H9 (cell line): ENCODE data around the gene MS4A6E. TPM values are rescaled to one million over a fixed set of nuclear protein-coding genes. Genes with fewer than 3 reads are reported as not detected.

Source experiments
- DNase-seq: peaks from one replicate; pipeline ENCODE4 v3.0.0-alpha.2; 2017
- H2AFZ ChIP-seq: one replicate; pipeline ENCODE4 v1.6.1; 2013; ENCODE audit warnings: mild to moderate bottlenecking, low read length, control low read depth, moderate library complexity
- H2AK5ac ChIP-seq: 2 replicates; pipeline ENCODE4 v1.6.1; 2013; ENCODE audit warnings: low read length, control low read depth, mixed read lengths; ENCODE audit not compliant: insufficient read length
- H2BK120ac ChIP-seq: one replicate; pipeline ENCODE4 v1.6.1; 2013; ENCODE audit warnings: low read depth, mild to moderate bottlenecking, low read length, control low read depth, inconsistent platforms; ENCODE audit not compliant: poor library complexity, severe bottlenecking
- H2BK12ac ChIP-seq: 2 replicates; pipeline ENCODE4 v1.6.1; 2013; ENCODE audit warnings: low read length, control low read depth, mixed read lengths, low read depth; ENCODE audit not compliant: insufficient read length
- H2BK15ac ChIP-seq: 2 replicates; pipeline ENCODE4 v1.6.1; 2013; ENCODE audit warnings: low read depth, low read length, control low read depth
- H2BK20ac ChIP-seq: one replicate; pipeline ENCODE4 v1.6.1; 2013; ENCODE audit warnings: low read depth, mild to moderate bottlenecking, low read length, control low read depth, inconsistent platforms; ENCODE audit not compliant: poor library complexity, severe bottlenecking
- H2BK5ac ChIP-seq: 2 replicates; pipeline ENCODE4 v1.6.1; 2013; ENCODE audit warnings: low read length, control low read depth, mixed read lengths; ENCODE audit not compliant: insufficient read length
- H3K14ac ChIP-seq: 2 replicates; pipeline ENCODE4 v1.6.1; 2013; ENCODE audit warnings: low read length, control low read depth; ENCODE audit not compliant: insufficient read depth
- H3K18ac ChIP-seq: 2 replicates; pipeline ENCODE4 v1.6.1; 2013; ENCODE audit warnings: low read depth, mild to moderate bottlenecking, mixed read lengths, low read length, control low read depth; ENCODE audit not compliant: insufficient read length
- H3K23ac ChIP-seq: 2 replicates; pipeline ENCODE4 v1.6.1; 2013; ENCODE audit warnings: low read length, control low read depth, mixed read lengths, low read depth; ENCODE audit not compliant: insufficient read length
- H3K23me2 ChIP-seq: 2 replicates; pipeline ENCODE4 v1.6.1; 2013; ENCODE audit warnings: low read depth, mild to moderate bottlenecking, mixed read lengths, low read length, control low read depth; ENCODE audit not compliant: insufficient read length, poor library complexity, severe bottlenecking
- H3K27ac ChIP-seq: 2 replicates; pipeline ENCODE4 v1.5.1; 2013; ENCODE audit warnings: low read length, control low read depth, mixed read lengths, low read depth; ENCODE audit not compliant: insufficient read length
- H3K27me3 ChIP-seq: 2 replicates; pipeline ENCODE4 v1.6.1; 2013; ENCODE audit warnings: low read length, control low read depth, inconsistent platforms; ENCODE audit not compliant: insufficient read depth
- H3K4ac ChIP-seq: 2 replicates; pipeline ENCODE4 v1.6.1; 2013; ENCODE audit warnings: low read depth, mild to moderate bottlenecking, control low read depth, inconsistent platforms, low read length, moderate library complexity
- H3K4me1 ChIP-seq: 2 replicates; pipeline ENCODE4 v1.6.1; 2013; ENCODE audit warnings: low read length, control low read depth, inconsistent platforms; ENCODE audit not compliant: insufficient read depth
- H3K4me2 ChIP-seq: 2 replicates; pipeline ENCODE4 v1.6.1; 2013; ENCODE audit warnings: low read length, control low read depth, mixed read lengths; ENCODE audit not compliant: insufficient read length, insufficient read depth
- H3K56ac ChIP-seq: 2 replicates; pipeline ENCODE4 v1.6.1; 2013; ENCODE audit warnings: low read depth, mild to moderate bottlenecking, mixed read lengths, low read length, control low read depth; ENCODE audit not compliant: insufficient read length
- H3K79me1 ChIP-seq: 2 replicates; pipeline ENCODE4 v1.6.1; 2013; ENCODE audit warnings: low read depth, mild to moderate bottlenecking, moderate library complexity, low read length, control low read depth, inconsistent platforms; ENCODE audit not compliant: insufficient read depth, poor library complexity, severe bottlenecking
- H3K79me2 ChIP-seq: 2 replicates; pipeline ENCODE4 v1.6.1; 2013; ENCODE audit warnings: low read length, control low read depth, inconsistent platforms; ENCODE audit not compliant: insufficient read depth
- H3K9ac ChIP-seq: 2 replicates; pipeline ENCODE4 v1.6.1; 2013; ENCODE audit warnings: low read length, control low read depth, mixed read lengths; ENCODE audit not compliant: insufficient read length; ENCODE audit errors: extremely low read depth
- H3K9me3 ChIP-seq: one replicate; pipeline ENCODE4 v1.6.1; 2013; ENCODE audit warnings: low read depth, low read length, inconsistent platforms; ENCODE audit not compliant: control insufficient read depth
- H3T11ph ChIP-seq: one replicate; pipeline ENCODE4 v1.6.1; 2013; ENCODE audit warnings: mild to moderate bottlenecking, low read length, control low read depth, inconsistent platforms
- H4K20me1 ChIP-seq: one replicate; pipeline ENCODE4 v1.6.1; 2013; ENCODE audit not compliant: control insufficient read depth, insufficient read length, insufficient read depth
- H4K5ac ChIP-seq: 2 replicates; pipeline ENCODE4 v1.6.1; 2013; ENCODE audit warnings: low read depth, mild to moderate bottlenecking, mixed read lengths, low read length, control low read depth; ENCODE audit not compliant: insufficient read length
- H4K8ac ChIP-seq: replicated peaks from 2 replicates; pipeline ENCODE4 v1.6.1; 2013; ENCODE audit warnings: low read length, control low read depth, mixed read lengths, low read depth; ENCODE audit not compliant: insufficient read length
- H4K91ac ChIP-seq: 2 replicates; pipeline ENCODE4 v1.6.1; 2013; ENCODE audit warnings: low read depth, mild to moderate bottlenecking, moderate library complexity, mixed read lengths, low read length, control low read depth; ENCODE audit not compliant: insufficient read length
- H3K27ac Mint-ChIP-seq, 3 experiments: 2 replicates in 2 of 3; 3 replicates in 1 of 3; pipeline ENCODE4 v1.8.0; 2020 to 2021; ENCODE audit warnings: mixed read lengths in 3 of 3, mild to moderate bottlenecking in 1 of 3, moderate library complexity in 1 of 3
- H3K27me3 Mint-ChIP-seq: 2 replicates; pipeline ENCODE4 v1.8.0; 2021; ENCODE audit warnings: low read depth, mild to moderate bottlenecking, moderate library complexity, mixed read lengths
- H3K36me3 Mint-ChIP-seq, 3 experiments: 2 replicates in 2 of 3; 3 replicates in 1 of 3; pipeline ENCODE4 v1.8.0; 2020 to 2021; ENCODE audit warnings: low read depth in 3 of 3, mixed read lengths in 3 of 3; ENCODE audit not compliant: insufficient read depth in 1 of 3
- H3K4me1 Mint-ChIP-seq, 2 experiments: 2 replicates each; pipeline ENCODE4 v1.8.0; 2020; ENCODE audit warnings: mixed read lengths in 2 of 2
- H3K4me3 Mint-ChIP-seq, 2 experiments: 2 replicates in 1 of 2; 3 replicates in 1 of 2; pipeline ENCODE4 v1.8.0; 2020 to 2021; ENCODE audit warnings: mild to moderate bottlenecking in 2 of 2, mixed read lengths in 2 of 2, moderate library complexity in 1 of 2
- H3K9me3 Mint-ChIP-seq, 2 experiments: 2 replicates in 1 of 2; 3 replicates in 1 of 2; pipeline ENCODE4 v1.8.0; 2020; ENCODE audit warnings: mild to moderate bottlenecking in 2 of 2, mixed read lengths in 2 of 2, moderate library complexity in 1 of 2
- WGBS: extraction: QIAGEN DNeasy Blood & Tissue Kit; methylation state at CpG from one replicate; pipeline ENCODE4 v1.1.7; 2013; ENCODE audit warnings: missing lambda C conversion rate, low lambda C conversion rate, mixed read lengths; ENCODE audit not compliant: insufficient read length; ENCODE audit errors: extremely low coverage; 5-methylcytosine and 5-hydroxymethylcytosine counted together
- total RNA-seq: library from RNA; stranded (reverse); gene quantifications from 2 replicates; pipeline ENCODE4 v1.2.1, GENCODE V29; 2021
- TF ChIP-seq, protein P1 (sequence below): fragments of 200-600 bp; sonication (generic); conservative IDR thresholded peaks from 3 replicates; pipeline ENCODE4 v1.8.0; 2021; ENCODE audit warnings: antibody characterized with exemption, mild to moderate bottlenecking

The MS4A6E gene
- total RNA-seq, 1 experiment from 2014 or later: not detected

DNA sequence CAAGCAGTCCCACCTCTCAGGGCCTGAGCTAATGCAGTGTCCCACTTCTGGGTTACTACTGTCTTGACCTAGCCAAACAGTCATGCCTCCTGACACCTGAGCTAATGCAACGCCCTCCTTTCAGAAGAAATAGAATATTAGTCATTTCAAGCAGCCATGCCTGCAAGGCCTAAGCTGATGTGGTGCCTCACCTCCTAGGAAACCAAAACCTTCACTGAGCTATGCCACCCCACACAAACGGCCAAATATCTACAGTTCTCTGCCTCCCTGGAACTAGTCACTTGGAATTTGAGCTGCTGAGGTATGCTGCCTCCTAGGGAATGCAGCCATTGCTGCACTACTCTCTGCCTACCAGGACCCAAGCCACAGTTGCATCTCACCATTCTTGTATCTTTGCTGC lies 8.3 kb upstream of the MS4A6E start:
- peaks cover 0 to 9% (median 1%) of the 10 kb centered on the region in 3 experiments; a peak in 4 of 7 replicates for H3K36me3 Mint-ChIP-seq
- no peak overlapping the region for H2BK120ac ChIP-seq
- H3K9ac ChIP-seq: no peak overlapping the region
- DNase-seq: no peak
- H2BK20ac ChIP-seq: no peak overlapping the region
- peaks cover 15 to 18% of the 10 kb centered on the region in 2 experiments for H3K9me3 Mint-ChIP-seq
- H3K27me3 Mint-ChIP-seq: no peaks in the 10 kb centered on the region
- H3K14ac ChIP-seq: no peak overlapping the region
- H2BK12ac ChIP-seq: no peak overlapping the region
- H3K23me2 ChIP-seq: no peaks in the 10 kb centered on the region
- H3T11ph ChIP-seq: no peak overlapping the region
- H2AFZ ChIP-seq: no peak overlapping the region
- no peaks in the 10 kb centered on the region for H4K20me1 ChIP-seq
- H3K27me3 ChIP-seq: no peaks in the 10 kb centered on the region
- H4K91ac ChIP-seq: no peak overlapping the region
- H4K5ac ChIP-seq: no peak overlapping the region
- no peak overlapping the region for H3K18ac ChIP-seq
- H4K8ac ChIP-seq: no peak overlapping the region
- no CpG with 5 or more reads among the region's 2 CpGs for WGBS
- no peaks in the 10 kb centered on the region for H3K79me1 ChIP-seq
- H3K4me2 ChIP-seq: no peak overlapping the region
- no peaks in the 10 kb centered on the region for H3K9me3 ChIP-seq
- H3K27ac ChIP-seq: no peak overlapping the region
- no peak overlapping the region for H2BK15ac ChIP-seq
- TF ChIP-seq, protein P1, sequence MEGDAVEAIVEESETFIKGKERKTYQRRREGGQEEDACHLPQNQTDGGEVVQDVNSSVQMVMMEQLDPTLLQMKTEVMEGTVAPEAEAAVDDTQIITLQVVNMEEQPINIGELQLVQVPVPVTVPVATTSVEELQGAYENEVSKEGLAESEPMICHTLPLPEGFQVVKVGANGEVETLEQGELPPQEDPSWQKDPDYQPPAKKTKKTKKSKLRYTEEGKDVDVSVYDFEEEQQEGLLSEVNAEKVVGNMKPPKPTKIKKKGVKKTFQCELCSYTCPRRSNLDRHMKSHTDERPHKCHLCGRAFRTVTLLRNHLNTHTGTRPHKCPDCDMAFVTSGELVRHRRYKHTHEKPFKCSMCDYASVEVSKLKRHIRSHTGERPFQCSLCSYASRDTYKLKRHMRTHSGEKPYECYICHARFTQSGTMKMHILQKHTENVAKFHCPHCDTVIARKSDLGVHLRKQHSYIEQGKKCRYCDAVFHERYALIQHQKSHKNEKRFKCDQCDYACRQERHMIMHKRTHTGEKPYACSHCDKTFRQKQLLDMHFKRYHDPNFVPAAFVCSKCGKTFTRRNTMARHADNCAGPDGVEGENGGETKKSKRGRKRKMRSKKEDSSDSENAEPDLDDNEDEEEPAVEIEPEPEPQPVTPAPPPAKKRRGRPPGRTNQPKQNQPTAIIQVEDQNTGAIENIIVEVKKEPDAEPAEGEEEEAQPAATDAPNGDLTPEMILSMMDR: peak; percentile 33; the same call in 1 of the 3 replicates
- peak overlapping the region in 1 of 3 experiments; percentile 72; a peak in 1 of 7 replicates for H3K27ac Mint-ChIP-seq
- H3K23ac ChIP-seq: no peak overlapping the region
- no peak overlapping the region for H3K4me3 Mint-ChIP-seq
- H3K4me1 ChIP-seq: no peaks in the 10 kb centered on the region
- no peak overlapping the region for H3K56ac ChIP-seq
- H2AK5ac ChIP-seq: no peak overlapping the region
- no peaks in the 10 kb centered on the region for H3K79me2 ChIP-seq
- no peak overlapping the region for H3K4ac ChIP-seq
- peaks cover 12 to 21% of the 10 kb centered on the region in 2 experiments for H3K4me1 Mint-ChIP-seq
- H2BK5ac ChIP-seq: no peak overlapping the region
